OCI-LY1 (cell line): ENCODE data around the gene KIF13A.

Experiments
- CTCF ChIP-seq: fragments of 200-600 bp; sonication (generic), shearing (Covaris generic); IDR thresholded peaks from 2 replicates; pipeline ENCODE4 v1.5.1; 2017; ENCODE audit warnings: mild to moderate bottlenecking, antibody characterized with exemption, low read length, moderate library complexity, mixed read lengths
- EZH2 ChIP-seq: fragments of 200-600 bp; sonication (generic), shearing (Covaris generic); IDR thresholded peaks from 2 replicates; pipeline ENCODE4 v1.8.0; 2017; ENCODE audit warnings: borderline replicate concordance, mixed run types, mild to moderate bottlenecking, antibody characterized with exemption, low read length, moderate library complexity, mixed read lengths

DNA sequence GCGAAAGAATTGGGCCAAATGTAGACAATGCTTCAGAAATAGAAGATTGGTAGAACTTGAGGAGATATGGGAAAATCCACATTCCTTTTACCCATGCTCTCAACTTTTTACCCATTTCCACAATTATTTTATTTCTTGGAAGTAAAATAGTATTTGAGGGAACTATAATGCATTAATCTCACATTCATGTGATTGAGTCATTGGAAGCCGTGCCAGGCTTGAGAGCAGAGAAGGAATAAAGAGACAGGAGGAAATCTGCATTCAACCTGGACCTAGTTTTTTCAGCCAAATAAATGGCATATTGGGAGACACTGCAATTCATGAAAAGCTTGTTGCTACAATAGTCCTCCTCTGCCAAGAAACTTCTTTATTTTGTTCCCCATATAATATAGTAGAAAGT lies 278.0 kb downstream of the KIF13A start:
- TF ChIP-seq CTCF (no peak), EZH2 (no peak)
